CD14-positive monocyte (primary cell): ENCODE data around the gene OR13A1. TPM values are rescaled to one million over a fixed set of nuclear protein-coding genes. Genes with fewer than 3 reads are reported as not detected.

Source experiments
- DNase-seq, 3 donors: peaks; one replicate each; pipeline ENCODE4 v3.0.0-alpha.2; 2011 to 2022
- H2AFZ ChIP-seq: 2 replicates; pipeline ENCODE4 v1.6.0; 2012; ENCODE audit warnings: mild to moderate bottlenecking, low read depth, low read length, inconsistent platforms; ENCODE audit not compliant: insufficient read depth, poor library complexity, severe bottlenecking
- H3K27ac ChIP-seq, 2 donors: 1 replicate in 1 of 2; 2 replicates in 1 of 2; pipeline ENCODE4 v1.5.1; 2012 to 2013; ENCODE audit warnings: low read length in 2 of 2, control low read depth in 1 of 2, inconsistent platforms in 1 of 2, low read depth in 1 of 2, mild to moderate bottlenecking in 1 of 2
- H3K27me3 ChIP-seq, 2 donors: one replicate each; pipeline versions ENCODE4 v1.6.0 to v1.6.1; 2011 to 2013; ENCODE audit warnings: low read length in 2 of 2; ENCODE audit not compliant: control insufficient read depth in 2 of 2, insufficient read depth in 2 of 2
- H3K36me3 ChIP-seq, 2 donors: replicated peaks in 1 of 2; 1 replicate in 1 of 2; 2 replicates in 1 of 2; pipeline versions ENCODE4 v1.5.1 to v1.6.1; 2012 to 2013; ENCODE audit warnings: low read length in 2 of 2, control low read depth in 1 of 2, inconsistent platforms in 1 of 2, mild to moderate bottlenecking in 1 of 2; ENCODE audit not compliant: insufficient read depth in 2 of 2, control insufficient read depth in 1 of 2
- H3K4me1 ChIP-seq, 2 donors: 1 replicate in 1 of 2; 2 replicates in 1 of 2; pipeline versions ENCODE4 v1.5.1 to v1.6.1; 2012 to 2013; ENCODE audit warnings: low read length in 2 of 2, control low read depth in 1 of 2, inconsistent platforms in 1 of 2, mild to moderate bottlenecking in 1 of 2, moderate library complexity in 1 of 2; ENCODE audit not compliant: insufficient read depth in 2 of 2, control insufficient read depth in 1 of 2
- H3K4me2 ChIP-seq: replicated peaks from 2 replicates; pipeline ENCODE3; 2012; ENCODE audit warnings: low read length, moderate library complexity, mild to moderate bottlenecking; ENCODE audit not compliant: poor library complexity, severe bottlenecking; ENCODE audit errors: extremely low read depth
- H3K4me3 ChIP-seq, 3 experiments: fragments of 200-600 bp in 1 of 3; sonication (generic) in 1 of 3; replicated peaks in 1 of 3; 1 replicate in 2 of 3; 2 replicates in 1 of 3; pipeline ENCODE4 v1.5.1; 2011 to 2013; ENCODE audit warnings: low read length in 3 of 3, mild to moderate bottlenecking in 3 of 3, control low read depth in 2 of 3, low read depth in 2 of 3, inconsistent platforms in 1 of 3, moderate library complexity in 1 of 3
- H3K79me2 ChIP-seq: 2 replicates; pipeline ENCODE4 v1.6.0; 2012; ENCODE audit warnings: mild to moderate bottlenecking, control low read depth, inconsistent platforms, low read length, moderate library complexity; ENCODE audit not compliant: insufficient read depth
- H3K9ac ChIP-seq: 2 replicates; pipeline ENCODE4 v1.6.0; 2017; ENCODE audit warnings: low read length, mild to moderate bottlenecking; ENCODE audit not compliant: insufficient read depth, poor library complexity, severe bottlenecking
- H3K9me3 ChIP-seq, 2 donors: replicated peaks in 1 of 2; 1 replicate in 1 of 2; 2 replicates in 1 of 2; pipeline versions ENCODE4 v1.5.1 to v1.6.1; 2012 to 2013; ENCODE audit warnings: low read length in 2 of 2, control low read depth in 1 of 2; ENCODE audit not compliant: control insufficient read depth in 1 of 2, insufficient read depth in 1 of 2
- H4K20me1 ChIP-seq: 2 replicates; pipeline ENCODE4 v1.6.0; 2012; ENCODE audit warnings: mild to moderate bottlenecking, low read length, control low read depth, moderate library complexity; ENCODE audit not compliant: insufficient read depth
- H3K27ac Mint-ChIP-seq, 7 donors: one replicate each; pipeline ENCODE4 v1.8.0; 2020; ENCODE audit warnings: mild to moderate bottlenecking in 7 of 7, mixed read lengths in 7 of 7, moderate library complexity in 6 of 7, inconsistent platforms in 2 of 7
- H3K27me3 Mint-ChIP-seq, 3 donors: one replicate each; pipeline ENCODE4 v1.8.0; 2021 to 2022; ENCODE audit warnings: low read depth in 3 of 3, mild to moderate bottlenecking in 3 of 3, mixed read lengths in 3 of 3, moderate library complexity in 3 of 3, inconsistent platforms in 1 of 3
- H3K36me3 Mint-ChIP-seq, 2 donors: one replicate each; pipeline ENCODE4 v1.8.0; 2020; ENCODE audit warnings: mixed read lengths in 2 of 2, inconsistent platforms in 1 of 2, mild to moderate bottlenecking in 1 of 2
- H3K4me1 Mint-ChIP-seq: one replicate; pipeline ENCODE4 v1.8.0; 2020; ENCODE audit warnings: mild to moderate bottlenecking, mixed read lengths
- H3K4me3 Mint-ChIP-seq, 2 donors: one replicate each; pipeline ENCODE4 v1.8.0; 2020; ENCODE audit warnings: mild to moderate bottlenecking in 2 of 2, mixed read lengths in 2 of 2, moderate library complexity in 1 of 2
- H3K9me3 Mint-ChIP-seq, 7 donors: one replicate each; pipeline ENCODE4 v1.8.0; 2020 to 2022; ENCODE audit warnings: mixed read lengths in 7 of 7, mild to moderate bottlenecking in 6 of 7, moderate library complexity in 6 of 7, inconsistent platforms in 2 of 7
- WGBS: methylation state at CpG from one replicate; pipeline ENCODE4 v1.1.5; 2013; ENCODE audit warnings: missing lambda C conversion rate; ENCODE audit not compliant: insufficient coverage; 5-methylcytosine and 5-hydroxymethylcytosine counted together
- intact Hi-C, 2 donors: fragments of 100-400 bp; cut with micrococcal nuclease; formaldehyde crosslinking; loops; one replicate each; pipeline versions ENCODE4 v1.15.0 to v1.15.1; 2023
- polyA plus RNA-seq, 3 donors: library from polyadenylated mRNA; depleted of rRNA in 1 of 3; unstranded in 2 of 3; stranded (reverse) in 1 of 3; fragments of 300-500 nt in 2 of 3; fragments of >200 nt in 1 of 3; fragmentation: Illumina TruSeq in 2 of 3; gene quantifications; 1 replicate in 2 of 3; 2 replicates in 1 of 3; pipeline ENCODE4 v1.2.3, GENCODE V29; 2012 to 2021
- TF ChIP-seq, protein P1 (sequence below): fragments of 200-600 bp; IDR thresholded peaks from one replicate; pipeline ENCODE4 v1.8.0; 2022; ENCODE audit warnings: antibody characterized with exemption, mild to moderate bottlenecking

Gene OR13A1
- polyA plus RNA-seq, 3 donors: 0.08 to 0.14 TPM; not detected in 1

DNA sequence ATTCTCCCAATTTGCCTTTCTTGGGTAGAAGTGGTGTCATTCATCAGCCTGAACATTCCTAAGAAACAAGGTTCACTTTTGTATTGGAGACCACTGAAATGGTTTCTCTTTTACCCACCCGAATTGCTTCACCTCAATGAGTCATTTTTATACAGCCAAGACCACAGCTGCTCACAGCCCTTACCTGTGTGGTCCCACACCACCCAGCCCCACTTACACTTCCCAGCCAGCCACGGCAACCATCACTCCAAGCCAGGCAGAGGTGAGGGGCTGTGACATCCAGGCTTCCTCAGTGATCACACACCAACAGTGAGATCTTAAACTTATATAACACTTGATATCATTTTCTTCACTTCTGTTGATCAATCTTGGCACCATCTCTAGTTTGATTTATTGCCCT, 20.7 kb downstream of the OR13A1 start:
- no peaks in the 10 kb centered on the region for H4K20me1 ChIP-seq
- no peaks in the 10 kb centered on the region for H3K4me1 ChIP-seq
- H3K27ac Mint-ChIP-seq: no peak overlapping the region
- H3K4me3 ChIP-seq: no peak overlapping the region
- H3K4me1 Mint-ChIP-seq: peaks cover 22% of the 10 kb centered on the region
- no peak for DNase-seq
- TF ChIP-seq, protein P1, sequence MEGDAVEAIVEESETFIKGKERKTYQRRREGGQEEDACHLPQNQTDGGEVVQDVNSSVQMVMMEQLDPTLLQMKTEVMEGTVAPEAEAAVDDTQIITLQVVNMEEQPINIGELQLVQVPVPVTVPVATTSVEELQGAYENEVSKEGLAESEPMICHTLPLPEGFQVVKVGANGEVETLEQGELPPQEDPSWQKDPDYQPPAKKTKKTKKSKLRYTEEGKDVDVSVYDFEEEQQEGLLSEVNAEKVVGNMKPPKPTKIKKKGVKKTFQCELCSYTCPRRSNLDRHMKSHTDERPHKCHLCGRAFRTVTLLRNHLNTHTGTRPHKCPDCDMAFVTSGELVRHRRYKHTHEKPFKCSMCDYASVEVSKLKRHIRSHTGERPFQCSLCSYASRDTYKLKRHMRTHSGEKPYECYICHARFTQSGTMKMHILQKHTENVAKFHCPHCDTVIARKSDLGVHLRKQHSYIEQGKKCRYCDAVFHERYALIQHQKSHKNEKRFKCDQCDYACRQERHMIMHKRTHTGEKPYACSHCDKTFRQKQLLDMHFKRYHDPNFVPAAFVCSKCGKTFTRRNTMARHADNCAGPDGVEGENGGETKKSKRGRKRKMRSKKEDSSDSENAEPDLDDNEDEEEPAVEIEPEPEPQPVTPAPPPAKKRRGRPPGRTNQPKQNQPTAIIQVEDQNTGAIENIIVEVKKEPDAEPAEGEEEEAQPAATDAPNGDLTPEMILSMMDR: no peak
- no peaks in the 10 kb centered on the region for H3K36me3 Mint-ChIP-seq
- peaks cover 3 to 4% (median 4%) of the 10 kb centered on the region in 3 donors for H3K27me3 Mint-ChIP-seq
- WGBS: 62% methylated on average over 2 of the region's 2 CpGs
- no peak overlapping the region for H2AFZ ChIP-seq
- no peaks in the 10 kb centered on the region for H3K79me2 ChIP-seq
- H3K9me3 Mint-ChIP-seq: peaks cover 0 to 6% (median 0%) of the 10 kb centered on the region in 7 donors
- H3K27ac ChIP-seq: no peak overlapping the region
- no peaks in the 10 kb centered on the region for H3K9me3 ChIP-seq
- no peak overlapping the region for H3K4me3 Mint-ChIP-seq
- no peaks in the 10 kb centered on the region for H3K36me3 ChIP-seq
- H3K27me3 ChIP-seq: no peaks in the 10 kb centered on the region
- intact Hi-C loops: no loop called here
- no peak overlapping the region for H3K9ac ChIP-seq
- no peak overlapping the region for H3K4me2 ChIP-seq

DNA sequence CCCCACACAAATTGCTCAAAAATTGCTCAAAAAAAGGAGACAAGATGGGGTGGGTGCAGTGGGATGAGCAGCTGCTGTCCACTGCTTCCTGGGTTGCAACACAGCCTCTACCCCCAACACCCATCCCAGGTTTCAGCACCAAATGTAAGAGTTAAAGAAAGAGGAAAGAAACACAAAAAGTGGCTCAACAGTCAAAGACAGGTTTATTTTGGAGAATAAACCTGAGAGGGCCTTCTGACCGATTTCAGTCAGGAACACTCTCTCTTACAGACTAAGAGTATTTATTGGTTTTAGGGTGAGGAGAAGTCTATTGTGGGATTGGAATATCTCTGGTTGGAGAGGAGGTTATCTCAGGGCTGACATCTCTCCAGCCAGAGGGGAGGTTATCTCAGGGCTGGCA, 28.4 kb downstream of the OR13A1 start:
- H3K4me2 ChIP-seq: no peak overlapping the region
- no peak overlapping the region for H3K9ac ChIP-seq
- Mint-ChIP-seq H3K4me1 (peaks cover 4% of the 10 kb centered on the region), H3K36me3 (no peaks in the 10 kb centered on the region), H3K27me3 (no peaks in the 10 kb centered on the region), H3K27ac (peak overlapping the region in 1 of 7 donors; percentile 10), H3K4me3 (no peak overlapping the region), H3K9me3 (peaks cover 4 to 14% (median 9%) of the 10 kb centered on the region in 7 donors)
- intact Hi-C loops: no loop called here
- no peak overlapping the region for H3K27ac ChIP-seq
- no peak overlapping the region for H3K4me3 ChIP-seq
- no peaks in the 10 kb centered on the region for H4K20me1 ChIP-seq
- no peaks in the 10 kb centered on the region for H3K36me3 ChIP-seq
- H3K4me1 ChIP-seq: no peaks in the 10 kb centered on the region
- TF ChIP-seq, protein P1: no peak
- H3K9me3 ChIP-seq: peaks cover 0 to 8% of the 10 kb centered on the region in 2 donors
- H3K79me2 ChIP-seq: no peaks in the 10 kb centered on the region
- WGBS: 80% methylated on average over 1 of the region's 1 CpG
- H3K27me3 ChIP-seq: no peaks in the 10 kb centered on the region
- no peak for DNase-seq
- H2AFZ ChIP-seq: no peak overlapping the region
